GM18517 (cell line): ENCODE results near the gene CCDC192.

Source experiments
- ATAC-seq: cut with Tn5 transposase; IDR thresholded peaks from one replicate; pipeline ENCODE4 v1.9.1; 2021; ENCODE audit warnings: mild to moderate bottlenecking, moderate library complexity; ENCODE audit not compliant: unreplicated experiment

The CCDC192 gene

DNA sequence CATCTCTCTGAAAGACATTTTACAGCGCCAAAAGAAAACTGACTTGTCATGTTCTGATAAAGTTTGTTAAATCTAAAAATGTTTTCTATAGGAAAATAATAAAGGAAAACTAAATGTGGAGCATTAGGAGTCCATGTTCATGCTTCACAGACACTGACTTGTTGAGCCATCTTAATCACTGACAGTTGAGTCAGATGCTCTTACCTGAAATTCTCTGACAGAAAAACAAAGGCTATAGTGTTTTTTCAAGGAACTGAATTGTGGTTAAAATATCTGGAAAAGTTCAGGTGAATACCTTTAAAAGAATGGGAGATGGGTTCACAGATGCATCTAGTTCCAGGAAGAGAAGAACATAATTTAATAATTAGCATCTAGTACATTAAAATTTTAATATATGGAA, 266.9 kb downstream of the CCDC192 start:
- ATAC-seq: no peak

DNA sequence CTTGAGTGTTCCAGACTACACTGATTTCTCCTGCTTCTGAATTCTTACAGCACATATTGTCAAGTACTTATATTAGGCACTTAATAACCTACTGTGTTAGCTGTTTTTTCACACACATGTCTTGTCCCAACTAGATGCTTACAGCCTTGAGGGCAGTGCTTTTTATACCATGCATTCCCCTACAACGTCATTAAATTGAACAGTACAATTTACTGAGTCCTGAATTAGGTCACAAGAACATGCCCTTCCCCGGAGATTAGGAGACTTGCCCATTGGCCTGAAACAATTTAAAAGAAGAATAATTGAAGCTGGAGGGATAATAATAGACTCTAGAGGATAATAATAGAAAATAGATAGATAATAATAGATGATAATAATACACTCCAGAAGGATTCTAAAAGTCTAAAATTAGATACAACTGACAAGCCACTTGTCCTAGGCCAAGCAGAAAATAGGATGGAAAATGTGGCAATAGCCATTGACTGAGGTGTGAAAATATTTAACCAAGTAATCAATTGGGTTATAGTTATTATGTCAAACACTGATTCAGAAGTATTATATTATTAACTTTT, 267.7 kb downstream of the CCDC192 start:
- no peak for ATAC-seq

DNA sequence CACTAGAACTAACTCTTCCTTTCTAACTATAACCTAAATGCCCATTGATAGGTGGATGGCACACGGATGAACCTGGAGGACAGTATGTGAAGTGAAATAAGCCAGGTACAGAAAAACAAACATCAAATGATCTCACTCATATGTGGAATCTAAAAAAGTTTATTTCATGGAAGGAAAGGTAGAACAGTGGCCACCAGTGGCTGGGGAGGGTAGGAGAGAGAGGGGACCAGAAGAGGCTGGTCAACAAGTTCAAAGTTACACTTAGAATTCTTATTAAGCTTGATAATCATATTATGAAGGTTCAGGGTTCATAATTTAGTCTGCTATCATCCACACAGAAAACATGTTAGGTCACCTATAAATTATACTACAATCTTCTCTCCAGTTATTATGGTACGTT, 272.8 kb downstream of the CCDC192 start:
- ATAC-seq: no peak

DNA sequence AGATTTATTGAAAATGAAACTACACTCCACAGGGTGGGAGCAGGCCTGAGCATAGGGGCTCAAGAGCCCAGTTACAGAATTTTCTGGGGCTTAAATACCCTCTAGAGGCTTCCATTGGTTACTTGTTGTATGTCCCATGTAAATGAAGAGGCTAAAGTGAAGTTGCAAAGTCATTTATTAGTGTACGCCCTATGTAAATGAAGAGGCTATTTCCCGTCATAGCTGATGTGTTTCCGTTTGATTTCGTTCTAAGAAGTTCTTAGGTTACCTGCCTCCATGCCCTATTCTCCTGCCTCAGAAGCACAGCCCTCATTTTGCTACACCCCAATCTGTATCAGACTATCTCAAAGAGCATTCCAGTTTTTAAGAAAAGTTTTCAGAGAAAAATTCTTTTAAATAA, 273.3 kb downstream of the CCDC192 start:
- ATAC-seq: no peak

DNA sequence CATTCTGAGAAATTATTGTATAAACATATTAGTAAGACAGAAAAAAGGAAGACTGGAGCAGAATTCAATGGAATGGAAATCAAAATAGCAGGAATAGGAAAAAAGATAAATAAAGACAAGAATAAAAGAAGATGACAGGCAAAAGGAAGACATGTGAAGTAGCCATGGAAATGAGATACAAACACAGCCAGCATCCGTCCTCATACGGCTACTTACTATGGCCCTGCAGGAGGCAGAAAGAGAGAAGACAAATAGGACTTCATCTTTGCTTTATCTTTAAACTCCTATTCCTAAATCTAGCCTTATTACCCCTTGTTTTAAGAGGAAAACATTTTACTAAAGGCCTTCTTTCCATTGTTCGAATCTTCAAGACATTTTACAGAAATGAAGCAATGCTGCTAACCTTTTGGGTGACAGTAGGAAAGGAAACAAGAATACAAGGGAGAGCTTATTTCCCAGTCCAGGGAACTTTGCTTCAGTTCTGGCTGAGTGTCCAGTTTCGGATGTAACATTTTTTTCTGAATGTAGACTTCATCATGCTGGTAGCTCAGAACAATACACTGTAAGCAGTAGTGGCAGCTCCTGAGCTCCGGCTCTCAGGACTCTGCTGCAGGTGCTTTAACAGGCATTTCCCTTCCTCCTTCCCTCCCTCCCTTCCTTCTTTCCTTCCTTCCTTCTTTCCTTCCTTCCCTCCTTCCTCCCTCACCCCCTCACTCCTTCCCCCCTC, 274.0 kb downstream of the CCDC192 start:
- no peak for ATAC-seq

DNA sequence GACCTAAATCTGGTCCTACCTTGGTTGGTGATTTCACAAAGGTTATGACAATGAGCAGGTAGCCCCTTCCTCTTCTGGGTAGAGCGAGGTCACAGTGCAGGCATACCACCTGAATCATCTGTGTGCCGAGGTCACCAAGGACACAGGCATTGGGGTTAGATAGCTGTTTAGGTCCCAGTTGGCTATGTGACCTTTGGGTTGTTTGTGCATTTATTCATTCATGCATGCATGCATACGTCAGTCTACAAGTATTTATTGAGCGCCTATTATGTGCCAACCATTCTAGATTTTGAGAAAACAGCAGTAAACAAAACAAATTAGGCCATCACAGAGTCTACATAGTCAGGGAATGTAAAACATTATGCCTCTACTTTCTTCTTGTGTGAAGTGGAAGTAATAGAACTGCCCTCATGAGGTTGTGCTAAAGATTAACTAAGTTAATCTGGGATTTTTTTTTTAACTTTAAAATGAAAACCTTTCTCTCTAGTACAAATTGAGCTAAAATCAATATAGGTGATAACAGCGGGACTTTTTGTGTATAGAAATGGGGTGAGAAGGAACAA, 275.6 kb downstream of the CCDC192 start:
- ATAC-seq: no peak

DNA sequence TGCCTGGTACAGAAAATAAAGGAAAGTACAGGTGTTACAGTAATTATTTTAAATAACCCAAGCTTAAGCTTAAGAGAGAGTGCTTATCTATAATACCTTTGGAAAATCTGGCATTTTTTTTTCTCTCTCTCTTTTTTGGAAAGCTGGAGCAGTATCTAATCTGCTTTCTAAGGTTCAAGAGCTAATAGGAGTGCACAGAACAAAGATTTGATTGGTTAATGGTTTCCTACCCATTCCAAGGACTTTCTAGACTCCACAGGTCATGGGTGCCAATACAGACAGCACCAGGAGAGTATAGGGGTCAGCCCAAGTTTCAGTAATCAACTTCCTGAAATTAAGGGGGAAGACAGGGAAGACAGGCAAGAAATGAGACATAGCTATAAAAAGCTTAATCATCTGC, 276.3 kb downstream of the CCDC192 start:
- no peak for ATAC-seq

DNA sequence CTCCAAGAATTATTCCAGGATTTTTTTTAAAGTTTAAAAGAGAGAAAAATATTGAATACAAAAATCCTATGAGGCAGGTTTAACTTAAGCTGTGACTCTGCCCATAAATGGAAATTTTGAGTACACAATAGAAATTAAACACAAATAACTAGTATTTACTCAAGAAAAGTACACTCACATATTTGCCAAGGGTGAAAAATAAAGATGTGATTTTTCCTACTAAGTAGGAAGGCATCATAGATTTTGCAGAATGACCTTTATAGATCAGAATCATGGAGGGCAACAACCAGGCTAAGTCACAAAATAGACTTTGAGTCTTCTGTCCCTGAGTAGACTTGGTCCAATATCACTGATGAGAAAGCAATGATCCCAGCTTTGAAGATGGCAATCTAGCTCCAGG, 277.7 kb downstream of the CCDC192 start:
- no peak for ATAC-seq

DNA sequence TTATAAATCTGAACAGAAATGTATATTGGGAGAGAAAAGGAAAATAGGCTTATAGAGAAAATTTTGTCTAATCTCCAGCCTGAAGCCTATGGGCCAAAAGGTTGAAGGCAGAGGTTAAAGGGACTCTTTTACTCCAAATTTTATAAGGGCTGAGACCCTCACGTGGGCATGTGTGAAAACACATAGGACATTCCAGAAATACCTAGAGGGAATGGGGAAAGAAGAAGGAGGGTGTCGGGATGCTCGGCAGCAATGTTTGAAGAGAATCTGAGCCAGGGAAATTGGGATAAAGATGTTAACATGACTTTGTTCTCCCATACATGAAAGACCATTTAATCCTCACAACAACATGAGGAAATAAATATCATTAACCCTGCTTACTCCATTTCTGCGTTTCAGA, 278.3 kb downstream of the CCDC192 start:
- ATAC-seq: no peak

DNA sequence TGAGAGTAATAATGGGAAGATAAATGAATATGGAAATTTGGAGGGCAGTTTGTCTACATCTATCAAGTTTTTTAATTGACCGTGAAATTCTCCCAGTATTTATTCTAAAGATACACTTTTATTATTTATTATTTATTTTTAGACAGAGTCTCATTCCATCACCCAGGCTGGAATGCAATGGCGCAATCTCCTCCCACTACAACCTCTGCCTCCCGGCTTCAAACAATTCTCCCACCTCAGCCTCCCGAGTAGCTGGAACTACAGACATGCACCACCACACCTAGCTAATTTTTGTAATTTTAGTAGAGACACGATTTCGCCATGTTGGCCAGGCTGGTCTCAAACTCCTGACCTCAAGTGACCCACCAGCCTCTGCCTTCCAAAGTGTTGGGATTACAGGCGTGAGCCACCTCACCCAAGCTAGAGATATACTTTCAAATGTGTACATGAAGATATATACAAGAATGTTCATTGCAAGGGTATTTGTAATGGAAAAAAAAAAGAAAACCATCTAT, 282.7 kb downstream of the CCDC192 start:
- no peak for ATAC-seq

DNA sequence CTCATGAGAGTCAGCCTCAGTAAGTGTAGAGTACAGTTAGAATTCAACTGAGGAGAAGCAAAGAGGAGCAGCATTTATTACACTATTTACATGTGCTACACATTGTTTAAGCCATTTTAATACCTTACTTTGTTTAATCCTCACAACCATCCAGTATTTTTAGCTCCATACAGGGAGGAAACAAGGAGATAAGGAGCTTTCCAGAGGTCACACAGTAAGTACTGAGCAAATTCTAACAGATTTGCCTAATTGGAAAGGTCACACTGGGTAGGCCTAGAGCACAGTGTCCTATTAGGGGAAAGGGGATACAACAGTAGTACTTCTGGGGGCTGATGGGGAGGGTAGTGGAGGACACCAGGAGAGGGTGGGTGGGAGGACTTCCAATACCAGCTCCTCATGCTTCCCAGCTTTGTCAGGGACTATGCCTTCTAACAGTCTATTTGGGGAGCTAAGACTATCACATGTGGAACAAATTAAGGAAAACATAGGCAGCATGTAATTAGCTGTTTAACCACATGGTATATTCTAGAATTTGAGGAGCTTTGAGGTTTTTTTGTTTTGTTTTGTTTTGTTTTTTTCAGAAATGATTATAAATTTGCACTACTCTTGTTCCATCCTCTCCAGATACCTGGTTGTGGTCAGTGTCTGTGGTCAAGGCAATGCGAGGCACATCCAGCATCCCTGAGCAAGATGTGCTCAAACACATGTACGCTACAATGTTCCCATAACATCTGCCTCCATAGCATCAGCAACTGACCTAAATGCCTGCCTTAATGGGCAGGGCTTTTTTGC, 284.4 kb downstream of the CCDC192 start:
- no peak for ATAC-seq

DNA sequence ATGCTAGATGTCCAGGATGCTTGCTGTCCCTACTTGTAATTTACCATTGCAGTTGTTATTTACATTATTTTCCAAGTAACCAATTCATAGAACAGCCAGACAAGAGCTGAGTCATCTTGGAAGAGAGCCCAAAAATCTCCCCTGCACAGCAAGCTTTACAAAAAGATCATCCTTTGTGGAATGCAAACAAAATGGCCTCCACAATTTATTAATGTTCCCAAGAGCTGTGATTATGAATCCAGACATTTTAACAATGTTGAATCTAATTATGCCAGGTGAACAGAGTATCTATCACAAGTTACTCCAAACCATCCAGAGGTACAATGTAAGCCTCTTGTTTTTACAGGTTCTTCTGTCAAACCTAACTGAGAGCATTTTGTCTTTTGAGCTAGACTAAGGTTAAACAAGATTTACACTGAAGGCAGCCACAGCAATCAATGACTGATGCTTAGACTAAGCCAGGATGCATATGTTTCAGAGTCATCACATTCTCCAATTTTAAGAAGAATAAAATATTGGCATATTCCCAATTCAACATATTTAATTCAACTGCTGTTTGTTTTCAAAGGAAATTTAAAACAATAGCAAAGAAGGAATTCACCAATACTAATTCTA, 285.1 kb downstream of the CCDC192 start:
- ATAC-seq: no peak
